HEK293 (cell line): ENCODE measurements around the gene KCNJ15.

ENCODE experiments used
- CTCF ChIP-seq: fragments of 450-650 bp; formaldehyde crosslinking; IDR thresholded peaks from 2 replicates; pipeline ENCODE4 v1.5.1; 2016; ENCODE audit warnings: missing biosample characterization, missing genetic modification characterization
- ZBTB8A ChIP-seq: fragments of 450-650 bp; formaldehyde crosslinking; IDR thresholded peaks from 2 replicates; pipeline ENCODE4 v1.5.1; 2016; ENCODE audit warnings: missing biosample characterization, missing genetic modification characterization
- ZNF280D ChIP-seq: fragments of 450-650 bp; formaldehyde crosslinking; IDR thresholded peaks from 2 replicates; pipeline ENCODE4 v1.5.1; 2016; ENCODE audit warnings: missing biosample characterization, missing genetic modification characterization
- ZNF416 ChIP-seq: fragments of 450-650 bp; formaldehyde crosslinking; IDR thresholded peaks from 2 replicates; pipeline ENCODE4 v1.5.1; 2016; ENCODE audit warnings: missing biosample characterization, missing genetic modification characterization
- ZNF501 ChIP-seq: fragments of 450-650 bp; formaldehyde crosslinking; IDR thresholded peaks from 2 replicates; pipeline ENCODE4 v1.5.1; 2016; ENCODE audit warnings: missing biosample characterization, missing genetic modification characterization
- ZNF660 ChIP-seq: fragments of 450-650 bp; IDR thresholded peaks from 2 replicates; pipeline ENCODE4 v1.5.1; 2018; ENCODE audit warnings: missing biosample characterization, mild to moderate bottlenecking, missing genetic modification characterization
- ZNF707 ChIP-seq: fragments of 450-650 bp; formaldehyde crosslinking; IDR thresholded peaks from 2 replicates; pipeline ENCODE4 v1.5.1; 2016; ENCODE audit warnings: missing biosample characterization, missing genetic modification characterization
- ZNF768 ChIP-seq: fragments of 450-650 bp; formaldehyde crosslinking; IDR thresholded peaks from 2 replicates; pipeline ENCODE4 v1.5.1; 2018; ENCODE audit warnings: missing biosample characterization, mild to moderate bottlenecking, missing genetic modification characterization

- TF ChIP-seq ZNF707 (tag by site-specific recombination) = no peak
- TF ChIP-seq ZNF280D = no peak
- TF ChIP-seq ZNF416 (tag by site-specific recombination) = no peak
- TF ChIP-seq ZNF501 (tag by site-specific recombination) = no peak
- no peak for TF ChIP-seq ZNF660
- TF ChIP-seq ZBTB8A (tag by site-specific recombination) = no peak
- no peak for TF ChIP-seq ZNF768 (tag by site-specific recombination)
- TF ChIP-seq CTCF (tag by site-specific recombination) = no peak
Measured at GRCh38 chr21:38242061-38242460, 14.7 kb upstream of the KCNJ15 start.
